WTC11 (cell line): ENCODE data around the gene BOD1L1. TPM values are rescaled to one million over a fixed set of nuclear protein-coding genes. Genes with fewer than 3 reads are reported as not detected.

Experiments used
- ATAC-seq: fragments of 200-7000 bp; cut with Tn5 transposase; 2 replicates; pipeline ENCODE4 v1.10.0; 2021; ENCODE audit warnings: mild to moderate bottlenecking, moderate library complexity
- CTCF ChIA-PET: fragments of 300-600 bp; sonication (Branson Sonifier 250); formaldehyde crosslinking; loops from one replicate; lab custom pipeline; 2021; ENCODE audit warnings: antibody characterized with exemption; lab: Charles Lee
- POLR2A ChIA-PET: fragments of 350-600 bp; sonication (Branson Sonifier 250); formaldehyde crosslinking; loops from one replicate; lab custom pipeline; 2021; ENCODE audit warnings: antibody characterized with exemption; lab: Charles Lee
- DNase-seq: peaks from one replicate; pipeline ENCODE4 v3.0.0; 2021; ENCODE audit warnings: low spot score
- H3K27ac Mint-ChIP-seq: 2 replicates; pipeline ENCODE4 v1.8.0; 2021; ENCODE audit warnings: mixed read lengths
- H3K27me3 Mint-ChIP-seq: 2 replicates; pipeline ENCODE4 v1.8.0; 2021; ENCODE audit warnings: low read depth, mild to moderate bottlenecking, moderate library complexity, mixed read lengths
- H3K36me3 Mint-ChIP-seq: 2 replicates; pipeline ENCODE4 v1.8.0; 2021; ENCODE audit warnings: mixed read lengths
- H3K4me1 Mint-ChIP-seq: 2 replicates; pipeline ENCODE4 v1.8.0; 2022; ENCODE audit warnings: mixed read lengths
- H3K4me3 Mint-ChIP-seq: 2 replicates; pipeline ENCODE4 v1.8.0; 2021; ENCODE audit warnings: mild to moderate bottlenecking, moderate library complexity, mixed read lengths
- H3K9me3 Mint-ChIP-seq: 2 replicates; pipeline ENCODE4 v1.8.0; 2021; ENCODE audit warnings: mixed read lengths
- ESRRA ChIP-seq: sonication (generic); formaldehyde crosslinking; IDR thresholded peaks from 2 replicates; pipeline ENCODE4 v1.8.1; 2022; ENCODE audit warnings: mild to moderate bottlenecking, missing genetic modification reagents, borderline replicate concordance
- ETV6 ChIP-seq: sonication (generic); formaldehyde crosslinking; IDR thresholded peaks from 2 replicates; pipeline ENCODE4 v1.8.1; 2022; ENCODE audit warnings: mild to moderate bottlenecking, missing genetic modification reagents
- GTF2I ChIP-seq: fragments of 250-450 bp; sonication (Bioruptor Pico); conservative IDR thresholded peaks from 2 replicates; pipeline ENCODE4 v1.4.0; 2021; ENCODE audit warnings: mild to moderate bottlenecking
- OVOL2 ChIP-seq: fragments of 250-450 bp; sonication (Bioruptor Pico); IDR thresholded peaks from 2 replicates; pipeline ENCODE4 v1.9.0; 2021; ENCODE audit warnings: mild to moderate bottlenecking, borderline replicate concordance
- TEAD1 ChIP-seq: sonication (generic); formaldehyde crosslinking; IDR thresholded peaks from 2 replicates; pipeline ENCODE4 v1.8.0; 2022; ENCODE audit warnings: mild to moderate bottlenecking, missing genetic modification reagents
- total RNA-seq: library from RNA; stranded (reverse); gene quantifications from 3 replicates; pipeline ENCODE4 v1.2.3, GENCODE V29; 2021
- TF ChIP-seq, protein P1 (sequence below): sonication (generic); formaldehyde crosslinking; IDR thresholded peaks from 2 replicates; pipeline ENCODE4 v1.8.0; 2022; ENCODE audit warnings: missing genetic modification reagents
- TF ChIP-seq, protein P2 (sequence below): fragments of 250-450 bp; sonication (Bioruptor Pico); IDR thresholded peaks from 2 replicates; pipeline ENCODE4 v1.9.0; 2021; ENCODE audit warnings: moderate library complexity, mild to moderate bottlenecking, inconsistent platforms, borderline replicate concordance
- TF ChIP-seq, protein P3 (sequence below): sonication (generic); formaldehyde crosslinking; IDR thresholded peaks from 2 replicates; pipeline ENCODE4 v1.8.1; 2022; ENCODE audit warnings: missing genetic modification reagents, borderline replicate concordance
- TF ChIP-seq, protein P4 (sequence below): fragments of 250-450 bp; sonication (Bioruptor Pico); IDR thresholded peaks from 2 replicates; pipeline ENCODE4 v1.9.0; 2021; ENCODE audit warnings: mild to moderate bottlenecking
- TF ChIP-seq, protein P5 (sequence below): sonication (generic); formaldehyde crosslinking; IDR thresholded peaks from 2 replicates; pipeline ENCODE4 v1.8.1; 2022; ENCODE audit warnings: low read depth, missing genetic modification reagents, borderline replicate concordance

Gene BOD1L1
- total RNA-seq, 1 experiment from 2014 or later, result 43.5 TPM

DNA sequence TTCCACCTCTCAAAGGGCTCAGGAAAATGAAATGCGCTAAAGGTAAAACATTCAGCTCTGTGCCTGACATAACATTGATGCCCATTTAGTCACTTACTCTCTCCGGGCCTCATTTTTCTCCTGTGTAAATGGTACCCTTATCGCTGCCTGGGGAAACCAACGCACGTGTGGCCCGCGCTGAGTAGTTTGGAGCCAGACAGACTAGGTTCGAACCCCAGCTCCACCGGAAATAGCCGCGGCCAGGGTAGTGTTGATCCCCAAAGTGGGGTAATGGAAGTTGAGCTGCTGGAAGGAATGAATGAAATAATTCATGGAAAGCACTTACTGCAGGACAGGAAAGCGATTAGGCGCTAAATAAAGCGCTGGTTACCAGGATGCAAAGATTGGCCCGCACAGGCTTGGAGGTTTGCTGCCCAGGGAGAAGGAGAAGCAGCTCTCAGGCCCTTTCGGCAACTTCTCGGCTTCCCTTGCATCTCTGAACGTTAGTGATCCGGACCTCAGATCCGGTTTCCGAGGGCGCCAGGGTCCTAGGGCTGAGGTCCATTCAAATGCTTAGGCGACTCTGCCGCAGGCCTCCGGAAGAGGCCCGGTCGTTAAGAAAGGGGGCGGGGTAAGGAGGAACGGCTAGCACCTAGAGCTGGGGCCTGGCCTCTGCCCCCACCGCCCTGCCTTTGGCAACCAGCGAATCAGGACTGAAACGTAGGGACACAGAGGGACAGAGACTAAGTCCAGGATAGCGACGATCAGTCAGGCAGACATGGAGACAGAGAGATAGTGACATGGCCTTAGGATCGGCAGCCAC lies 96.5 kb downstream of the BOD1L1 start:
- TF ChIP-seq TEAD1 (CRISPR knock-in tag) (peak; percentile 50; the same call in 1 of the 2 replicates), OVOL2 (CRISPR knock-in tag) (no peak), GTF2I (CRISPR knock-in tag) (no peak)
- TF ChIP-seq, protein P1, sequence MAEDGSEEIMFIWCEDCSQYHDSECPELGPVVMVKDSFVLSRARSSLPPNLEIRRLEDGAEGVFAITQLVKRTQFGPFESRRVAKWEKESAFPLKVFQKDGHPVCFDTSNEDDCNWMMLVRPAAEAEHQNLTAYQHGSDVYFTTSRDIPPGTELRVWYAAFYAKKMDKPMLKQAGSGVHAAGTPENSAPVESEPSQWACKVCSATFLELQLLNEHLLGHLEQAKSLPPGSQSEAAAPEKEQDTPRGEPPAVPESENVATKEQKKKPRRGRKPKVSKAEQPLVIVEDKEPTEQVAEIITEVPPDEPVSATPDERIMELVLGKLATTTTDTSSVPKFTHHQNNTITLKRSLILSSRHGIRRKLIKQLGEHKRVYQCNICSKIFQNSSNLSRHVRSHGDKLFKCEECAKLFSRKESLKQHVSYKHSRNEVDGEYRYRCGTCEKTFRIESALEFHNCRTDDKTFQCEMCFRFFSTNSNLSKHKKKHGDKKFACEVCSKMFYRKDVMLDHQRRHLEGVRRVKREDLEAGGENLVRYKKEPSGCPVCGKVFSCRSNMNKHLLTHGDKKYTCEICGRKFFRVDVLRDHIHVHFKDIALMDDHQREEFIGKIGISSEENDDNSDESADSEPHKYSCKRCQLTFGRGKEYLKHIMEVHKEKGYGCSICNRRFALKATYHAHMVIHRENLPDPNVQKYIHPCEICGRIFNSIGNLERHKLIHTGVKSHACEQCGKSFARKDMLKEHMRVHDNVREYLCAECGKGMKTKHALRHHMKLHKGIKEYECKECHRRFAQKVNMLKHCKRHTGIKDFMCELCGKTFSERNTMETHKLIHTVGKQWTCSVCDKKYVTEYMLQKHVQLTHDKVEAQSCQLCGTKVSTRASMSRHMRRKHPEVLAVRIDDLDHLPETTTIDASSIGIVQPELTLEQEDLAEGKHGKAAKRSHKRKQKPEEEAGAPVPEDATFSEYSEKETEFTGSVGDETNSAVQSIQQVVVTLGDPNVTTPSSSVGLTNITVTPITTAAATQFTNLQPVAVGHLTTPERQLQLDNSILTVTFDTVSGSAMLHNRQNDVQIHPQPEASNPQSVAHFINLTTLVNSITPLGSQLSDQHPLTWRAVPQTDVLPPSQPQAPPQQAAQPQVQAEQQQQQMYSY (CRISPR knock-in tag), result peak; percentile 28; the same call in 1 of the 2 replicates
- H3K27ac Mint-ChIP-seq, result peak overlapping the region; percentile 38; the same call in 1 of the 2 replicates
- no peaks in the 10 kb centered on the region for H3K9me3 Mint-ChIP-seq
- ATAC-seq, result peak; percentile 71
- peak; percentile 73 for DNase-seq
- peak overlapping the region; percentile 62 for H3K4me3 Mint-ChIP-seq
- ChIA-PET CTCF (interaction anchor here (0.7 to 5.8 kb wide), 8 partner anchors 9 to 123 kb away, joined by 3 to 55 read pairs (median 3); partner anchors contain the start of gene NKX3-2), POLR2A (interaction anchor here (0.9 to 1.0 kb wide), 2 partner anchors 9 to 13 kb away, joined by 3 read pairs; no protein-coding TSS in a partner anchor)
- peaks cover 100% of the 10 kb centered on the region for H3K27me3 Mint-ChIP-seq
- no peaks in the 10 kb centered on the region for H3K36me3 Mint-ChIP-seq
- peaks cover 82% of the 10 kb centered on the region for H3K4me1 Mint-ChIP-seq

DNA sequence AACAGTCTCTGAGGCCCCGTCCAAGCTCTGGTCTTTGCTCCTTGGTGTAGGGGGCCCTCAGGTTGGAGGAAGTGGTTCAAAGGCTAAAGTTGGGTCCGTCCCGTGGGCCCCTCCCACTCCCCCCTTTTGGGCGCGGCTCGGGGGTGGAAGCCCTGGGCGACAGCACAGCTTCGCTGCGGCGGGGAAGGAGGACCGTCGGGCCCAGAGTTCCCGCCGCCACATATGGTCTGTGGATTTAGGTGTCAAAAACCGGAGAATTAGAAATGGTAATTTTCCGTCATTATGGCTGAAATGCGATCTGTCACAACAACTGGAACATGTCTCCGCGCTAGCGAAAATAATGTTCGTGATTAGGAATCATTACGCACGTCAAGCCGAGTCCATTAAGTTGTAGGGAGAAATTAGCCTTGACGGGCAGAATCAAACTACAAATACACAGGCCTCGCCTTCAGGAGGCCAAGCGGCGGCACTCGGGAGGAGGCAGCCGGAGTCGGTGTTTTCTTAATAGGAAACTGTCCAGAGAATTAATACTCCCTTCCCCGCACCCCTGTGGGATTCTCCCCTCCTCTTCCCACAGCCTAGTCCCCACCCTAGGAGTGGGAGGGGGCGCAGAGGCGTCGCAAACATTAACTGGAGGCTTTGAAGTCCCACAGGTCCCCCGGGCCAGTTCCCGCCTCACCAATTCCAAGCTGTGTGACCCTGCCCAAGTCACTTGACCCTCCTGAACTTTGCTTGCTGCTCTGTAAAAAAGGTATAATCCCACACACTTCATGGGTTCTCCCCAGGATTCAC lies 98.2 kb downstream of the BOD1L1 start:
- ChIA-PET CTCF (interaction anchor here (3.0 to 5.8 kb wide), 2 partner anchors 12 to 98 kb away, joined by 11 to 55 read pairs; no protein-coding TSS in a partner anchor), POLR2A (interaction anchor here (0.7 kb wide), 1 partner anchor 652 kb away, joined by 3 read pairs; no protein-coding TSS in a partner anchor)
- ATAC-seq (no peak), DNase-seq (no peak)
- TF ChIP-seq, protein P2, sequence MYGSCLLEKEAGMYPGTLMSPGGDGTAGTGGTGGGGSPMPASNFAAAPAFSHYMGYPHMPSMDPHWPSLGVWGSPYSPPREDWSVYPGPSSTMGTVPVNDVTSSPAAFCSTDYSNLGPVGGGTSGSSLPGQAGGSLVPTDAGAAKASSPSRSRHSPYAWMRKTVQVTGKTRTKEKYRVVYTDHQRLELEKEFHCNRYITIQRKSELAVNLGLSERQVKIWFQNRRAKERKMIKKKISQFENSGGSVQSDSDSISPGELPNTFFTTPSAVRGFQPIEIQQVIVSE (CRISPR knock-in tag), result no peak
- no peak for TF ChIP-seq ESRRA (CRISPR knock-in tag)
- TF ChIP-seq, protein P3, sequence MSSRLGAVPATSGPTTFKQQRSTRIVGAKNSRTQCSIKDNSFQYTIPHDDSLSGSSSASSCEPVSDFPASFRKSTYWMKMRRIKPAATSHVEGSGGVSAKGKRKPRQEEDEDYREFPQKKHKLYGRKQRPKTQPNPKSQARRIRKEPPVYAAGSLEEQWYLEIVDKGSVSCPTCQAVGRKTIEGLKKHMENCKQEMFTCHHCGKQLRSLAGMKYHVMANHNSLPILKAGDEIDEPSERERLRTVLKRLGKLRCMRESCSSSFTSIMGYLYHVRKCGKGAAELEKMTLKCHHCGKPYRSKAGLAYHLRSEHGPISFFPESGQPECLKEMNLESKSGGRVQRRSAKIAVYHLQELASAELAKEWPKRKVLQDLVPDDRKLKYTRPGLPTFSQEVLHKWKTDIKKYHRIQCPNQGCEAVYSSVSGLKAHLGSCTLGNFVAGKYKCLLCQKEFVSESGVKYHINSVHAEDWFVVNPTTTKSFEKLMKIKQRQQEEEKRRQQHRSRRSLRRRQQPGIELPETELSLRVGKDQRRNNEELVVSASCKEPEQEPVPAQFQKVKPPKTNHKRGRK (CRISPR knock-in tag), result no peak
- TF ChIP-seq ETV6 (CRISPR knock-in tag), result no peak
- TF ChIP-seq, protein P4, sequence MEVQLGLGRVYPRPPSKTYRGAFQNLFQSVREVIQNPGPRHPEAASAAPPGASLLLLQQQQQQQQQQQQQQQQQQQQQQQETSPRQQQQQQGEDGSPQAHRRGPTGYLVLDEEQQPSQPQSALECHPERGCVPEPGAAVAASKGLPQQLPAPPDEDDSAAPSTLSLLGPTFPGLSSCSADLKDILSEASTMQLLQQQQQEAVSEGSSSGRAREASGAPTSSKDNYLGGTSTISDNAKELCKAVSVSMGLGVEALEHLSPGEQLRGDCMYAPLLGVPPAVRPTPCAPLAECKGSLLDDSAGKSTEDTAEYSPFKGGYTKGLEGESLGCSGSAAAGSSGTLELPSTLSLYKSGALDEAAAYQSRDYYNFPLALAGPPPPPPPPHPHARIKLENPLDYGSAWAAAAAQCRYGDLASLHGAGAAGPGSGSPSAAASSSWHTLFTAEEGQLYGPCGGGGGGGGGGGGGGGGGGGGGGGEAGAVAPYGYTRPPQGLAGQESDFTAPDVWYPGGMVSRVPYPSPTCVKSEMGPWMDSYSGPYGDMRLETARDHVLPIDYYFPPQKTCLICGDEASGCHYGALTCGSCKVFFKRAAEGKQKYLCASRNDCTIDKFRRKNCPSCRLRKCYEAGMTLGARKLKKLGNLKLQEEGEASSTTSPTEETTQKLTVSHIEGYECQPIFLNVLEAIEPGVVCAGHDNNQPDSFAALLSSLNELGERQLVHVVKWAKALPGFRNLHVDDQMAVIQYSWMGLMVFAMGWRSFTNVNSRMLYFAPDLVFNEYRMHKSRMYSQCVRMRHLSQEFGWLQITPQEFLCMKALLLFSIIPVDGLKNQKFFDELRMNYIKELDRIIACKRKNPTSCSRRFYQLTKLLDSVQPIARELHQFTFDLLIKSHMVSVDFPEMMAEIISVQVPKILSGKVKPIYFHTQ (CRISPR knock-in tag), result no peak
- TF ChIP-seq, protein P5, sequence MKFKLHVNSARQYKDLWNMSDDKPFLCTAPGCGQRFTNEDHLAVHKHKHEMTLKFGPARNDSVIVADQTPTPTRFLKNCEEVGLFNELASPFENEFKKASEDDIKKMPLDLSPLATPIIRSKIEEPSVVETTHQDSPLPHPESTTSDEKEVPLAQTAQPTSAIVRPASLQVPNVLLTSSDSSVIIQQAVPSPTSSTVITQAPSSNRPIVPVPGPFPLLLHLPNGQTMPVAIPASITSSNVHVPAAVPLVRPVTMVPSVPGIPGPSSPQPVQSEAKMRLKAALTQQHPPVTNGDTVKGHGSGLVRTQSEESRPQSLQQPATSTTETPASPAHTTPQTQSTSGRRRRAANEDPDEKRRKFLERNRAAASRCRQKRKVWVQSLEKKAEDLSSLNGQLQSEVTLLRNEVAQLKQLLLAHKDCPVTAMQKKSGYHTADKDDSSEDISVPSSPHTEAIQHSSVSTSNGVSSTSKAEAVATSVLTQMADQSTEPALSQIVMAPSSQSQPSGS, result no peak
- H3K27ac Mint-ChIP-seq, result no peak overlapping the region
- peak overlapping the region; percentile 50 for H3K4me3 Mint-ChIP-seq
- H3K9me3 Mint-ChIP-seq, result peaks cover 5% of the 10 kb centered on the region
- peaks cover 75% of the 10 kb centered on the region for H3K4me1 Mint-ChIP-seq
- peaks cover 6% of the 10 kb centered on the region for H3K36me3 Mint-ChIP-seq
- peaks cover 100% of the 10 kb centered on the region for H3K27me3 Mint-ChIP-seq
